ENCODE results near the gene RAI14.

GRCh38 chr5:34772267-34773098 lies 116.4 kb downstream of the RAI14 start:
- TF ChIP-seq CTCF (IDR thresholded peaks at IDR 0.05) (no peak), POLR2A (IDR thresholded peaks at IDR 0.05) (no peak), POLR2AphosphoS5 (IDR thresholded peaks at IDR 0.05) (no peak), EP300 (IDR thresholded peaks at IDR 0.05) (no peak)
